GM19324 (cell line): ENCODE data around the gene PMS1.
"Not testable (repeated sequence)": the region's sequence is repeated elsewhere in the genome, so short reads cannot be mapped to it uniquely, and the experiment has no call there.

Source experiments
- ATAC-seq: cut with Tn5 transposase; IDR thresholded peaks from one replicate; pipeline ENCODE4 v1.9.1; 2021; ENCODE audit warnings: mild to moderate bottlenecking, moderate library complexity; ENCODE audit not compliant: unreplicated experiment, low FRiP score

PMS1 gene

DNA sequence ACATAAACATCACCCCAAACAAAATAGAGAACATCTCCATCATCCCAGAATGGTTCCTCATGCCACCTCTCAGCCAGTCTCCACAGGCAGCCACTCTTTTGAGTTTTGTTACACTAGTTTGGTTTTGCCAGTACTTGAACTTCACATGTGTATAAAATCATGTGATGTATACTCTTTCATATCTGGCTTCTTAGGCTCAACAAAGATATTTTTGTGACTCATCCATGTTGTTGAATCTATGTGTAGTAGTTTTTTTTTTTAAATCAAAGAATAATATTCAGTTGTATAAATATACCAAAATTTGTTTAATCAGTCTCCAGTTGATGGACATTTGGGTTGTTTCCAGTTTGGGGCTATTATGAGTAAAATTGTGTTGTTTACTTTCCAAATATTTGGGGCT lies 75.9 kb downstream of the PMS1 start:
- ATAC-seq: no peak

DNA sequence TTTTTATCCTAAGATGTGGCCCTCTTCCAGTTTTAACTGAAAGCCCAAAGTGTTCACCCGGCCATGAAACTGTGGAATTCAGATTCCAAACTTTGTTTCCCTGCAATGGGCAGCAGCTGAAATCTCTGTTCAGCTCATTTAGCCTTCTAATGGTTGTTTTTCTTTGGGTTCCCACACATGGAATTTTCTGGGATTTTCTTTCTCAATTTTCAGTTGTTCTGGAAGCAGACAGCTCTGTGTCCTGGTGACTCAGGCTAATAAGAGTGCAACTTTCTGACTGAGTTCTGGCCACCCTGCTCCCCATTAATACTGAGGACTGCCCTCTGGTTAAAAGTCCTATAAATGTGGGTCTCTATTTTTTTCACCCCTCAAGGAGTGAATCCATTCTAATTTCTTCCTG lies 78.5 kb downstream of the PMS1 start:
- ATAC-seq: no peak

DNA sequence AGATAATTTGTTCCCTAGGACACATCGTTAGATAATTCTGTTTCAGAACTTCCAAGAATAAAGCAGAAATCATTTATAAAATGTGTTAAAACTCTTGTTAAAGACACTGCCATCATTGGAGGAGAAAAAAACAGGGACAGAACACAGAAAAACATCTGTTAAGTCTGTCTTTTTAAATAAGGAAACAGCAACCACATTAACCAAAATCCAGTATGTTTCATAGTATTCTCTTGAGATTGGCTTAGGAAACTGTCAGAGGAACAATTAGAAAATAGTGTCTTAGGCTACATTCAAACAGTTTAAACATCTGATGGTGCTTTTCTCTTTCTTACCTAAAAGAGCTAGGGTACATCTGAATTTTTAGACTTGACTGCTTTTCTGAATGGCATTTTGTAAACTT lies 81.6 kb downstream of the PMS1 start:
- ATAC-seq: no peak

DNA sequence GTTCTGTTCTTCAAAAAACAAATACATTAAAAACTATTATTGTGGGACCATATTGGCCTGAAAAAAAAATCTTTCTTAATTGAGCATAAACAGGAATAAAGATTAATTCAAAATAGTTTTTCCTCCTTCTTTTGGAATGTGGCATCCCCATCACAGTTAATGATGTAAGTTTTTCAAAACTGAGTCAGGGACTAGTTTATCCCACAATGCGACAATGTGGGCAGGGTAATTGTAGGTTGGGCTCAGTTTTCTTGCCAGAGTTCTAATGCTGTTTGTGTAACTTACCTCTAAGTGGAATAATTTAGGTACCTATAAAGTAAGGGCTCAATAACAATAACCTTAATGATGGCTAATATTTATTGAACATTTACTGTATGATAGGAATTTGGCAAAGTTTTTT lies 82.0 kb downstream of the PMS1 start:
- ATAC-seq: no peak

DNA sequence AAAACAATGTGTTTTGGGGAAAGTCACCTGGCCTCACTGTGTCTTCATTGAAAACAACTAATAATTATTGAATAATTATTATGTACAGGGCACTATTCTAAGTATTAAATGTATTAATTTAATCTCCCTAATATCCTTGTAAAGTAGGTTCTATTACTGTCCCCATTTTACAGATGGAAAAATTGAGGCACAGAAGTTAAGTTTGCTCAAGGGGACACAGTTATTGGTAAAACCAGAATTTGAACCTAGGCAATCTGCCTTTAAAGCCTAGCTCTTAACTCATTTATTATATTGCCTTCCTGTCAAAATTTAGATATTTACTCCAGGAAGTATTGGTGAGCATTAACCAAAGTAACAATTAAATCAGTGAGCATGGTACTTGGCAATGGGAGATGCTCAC lies 84.6 kb downstream of the PMS1 start:
- ATAC-seq: no peak

DNA sequence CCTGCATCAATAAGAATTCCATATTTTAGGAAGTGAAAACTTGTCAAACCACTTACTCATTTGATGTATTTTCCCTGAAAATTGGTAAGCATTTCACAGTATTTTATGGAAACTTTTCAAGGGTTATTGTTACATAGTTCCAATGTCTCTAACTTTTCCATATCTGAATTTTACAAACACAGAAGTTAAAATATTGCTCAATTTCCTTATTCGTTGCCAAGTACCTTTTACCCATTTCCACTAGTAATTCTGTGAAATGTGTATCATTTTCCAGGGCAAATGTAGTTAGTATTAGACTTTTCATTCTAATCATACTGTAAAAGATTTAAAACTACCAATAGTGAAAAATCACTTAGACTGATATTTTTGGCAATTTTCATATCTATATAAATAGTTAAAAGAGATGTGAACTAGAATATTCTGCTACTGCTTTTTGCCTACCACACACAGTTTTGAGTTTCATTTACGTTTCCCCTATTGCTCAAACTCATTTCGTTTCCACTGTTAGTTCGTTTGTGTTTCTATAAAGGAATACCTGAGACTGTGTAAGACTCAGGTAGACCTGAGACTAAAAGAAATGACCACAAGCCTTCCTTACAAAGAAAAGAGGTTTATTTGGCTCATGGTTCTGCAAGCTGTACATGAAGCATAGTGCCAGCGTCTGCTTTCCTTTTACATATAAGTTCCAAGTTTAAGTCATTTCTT lies 86.3 kb downstream of the PMS1 start:
- ATAC-seq: peak; percentile 46

DNA sequence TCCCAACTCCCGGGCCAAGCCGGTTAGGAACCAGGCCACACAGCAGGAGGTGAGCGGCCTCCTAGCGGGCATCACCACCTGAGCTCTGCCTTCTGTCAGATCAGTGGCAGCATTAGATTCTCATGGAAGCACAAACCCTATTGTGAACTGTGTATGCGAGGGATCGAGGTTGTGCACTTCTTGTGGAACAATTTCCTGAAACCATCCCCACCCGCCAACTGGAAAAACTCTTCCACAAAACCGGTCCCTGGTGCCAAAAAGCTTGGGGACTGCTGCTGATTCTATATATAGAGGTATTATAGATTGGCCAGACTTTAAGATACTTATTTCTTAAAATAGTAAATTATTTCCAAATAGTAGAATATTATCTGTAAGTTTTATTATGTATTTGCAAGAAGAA lies 89.4 kb downstream of the PMS1 start:
- no peak for ATAC-seq

DNA sequence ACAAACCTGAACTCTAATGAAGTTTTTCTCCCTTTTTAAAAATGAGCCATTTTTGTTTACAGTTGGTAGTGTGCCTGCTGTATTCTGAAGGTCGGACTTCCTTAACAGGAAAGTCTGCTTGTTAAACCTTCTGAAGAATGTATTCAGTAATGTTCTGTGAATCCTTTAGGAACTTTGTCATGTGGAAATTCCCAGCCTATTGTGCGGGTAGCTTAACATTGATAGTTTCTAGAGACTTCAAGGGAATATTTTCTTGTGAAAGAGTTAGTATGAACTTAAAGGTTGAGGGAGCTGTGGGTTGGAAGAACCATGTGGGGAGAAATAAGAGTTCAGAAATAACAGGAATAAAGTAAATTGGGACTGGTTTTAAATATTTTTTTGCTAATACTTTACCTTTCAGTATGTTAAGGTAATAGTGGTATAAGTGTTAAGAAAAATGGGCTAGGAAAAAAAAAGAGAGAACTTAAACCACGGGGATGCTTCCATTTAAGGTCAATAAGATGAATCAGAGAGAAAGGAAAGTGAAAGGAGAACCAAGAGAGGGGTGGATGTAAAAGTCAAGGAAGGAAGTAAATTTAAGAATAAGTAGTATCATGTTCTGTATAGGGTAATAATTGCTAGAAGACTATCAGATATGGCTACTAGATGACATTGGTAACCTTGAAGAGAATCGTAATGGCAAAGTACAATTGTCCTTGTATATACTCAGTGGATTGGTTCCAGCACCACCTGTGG lies 90.5 kb downstream of the PMS1 start:
- no peak for ATAC-seq

DNA sequence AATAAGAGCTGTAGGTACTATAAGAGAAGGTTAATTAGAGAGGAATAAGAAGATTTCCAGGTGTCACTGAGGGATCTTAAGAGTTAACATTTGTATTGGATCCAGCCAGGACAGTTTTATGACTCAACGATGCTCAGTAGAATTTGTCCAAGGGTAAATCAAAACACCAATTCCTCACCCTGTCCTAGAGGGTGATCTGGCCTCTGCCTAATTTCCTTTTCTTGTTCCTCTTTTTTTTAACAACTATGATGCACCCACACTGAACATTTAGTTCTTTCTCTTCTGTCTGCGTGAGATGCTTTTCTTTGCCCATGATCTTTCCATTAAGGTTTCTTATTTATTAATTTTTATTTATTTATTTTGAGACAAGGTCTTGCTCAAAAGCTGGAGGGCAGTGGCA lies 92.0 kb downstream of the PMS1 start:
- no peak for ATAC-seq

DNA sequence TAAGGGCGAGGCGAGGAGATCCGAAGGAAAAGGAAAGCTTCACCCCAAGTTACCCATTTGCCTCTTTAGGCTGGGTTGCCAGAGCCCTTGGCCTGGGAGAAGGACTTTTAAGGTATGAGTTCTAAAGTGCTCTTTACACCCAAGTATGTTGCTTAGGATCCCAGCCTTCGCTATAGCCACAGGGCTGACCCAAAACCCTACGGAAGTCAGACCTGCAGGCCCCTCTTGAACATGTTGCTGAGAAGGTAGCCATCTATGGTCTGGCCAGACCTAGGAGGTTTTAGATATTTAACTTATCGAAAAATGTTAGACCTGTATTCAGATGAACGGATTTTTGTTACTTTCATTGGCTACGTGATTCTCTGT lies 95.4 kb downstream of the PMS1 start:
- no peak for ATAC-seq

DNA sequence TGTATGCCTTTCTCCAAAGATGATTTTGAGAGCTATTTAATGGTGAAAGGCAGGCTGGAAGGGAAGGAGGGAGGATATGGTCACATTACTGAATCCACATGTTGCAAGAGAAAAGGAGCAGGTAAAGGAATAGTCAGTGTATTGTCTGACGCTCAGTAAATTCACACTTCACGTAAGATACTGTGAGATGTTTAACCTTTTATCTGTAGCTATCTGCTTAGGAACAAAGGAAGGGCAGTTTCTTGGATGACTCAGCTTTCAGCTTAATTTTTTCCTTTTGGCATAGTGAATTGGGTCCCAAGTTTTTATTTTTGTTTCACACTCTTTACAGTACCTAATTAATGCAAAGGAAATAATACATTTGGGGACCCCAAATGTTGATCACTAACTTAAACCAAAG lies 96.2 kb downstream of the PMS1 start:
- no peak for ATAC-seq

DNA sequence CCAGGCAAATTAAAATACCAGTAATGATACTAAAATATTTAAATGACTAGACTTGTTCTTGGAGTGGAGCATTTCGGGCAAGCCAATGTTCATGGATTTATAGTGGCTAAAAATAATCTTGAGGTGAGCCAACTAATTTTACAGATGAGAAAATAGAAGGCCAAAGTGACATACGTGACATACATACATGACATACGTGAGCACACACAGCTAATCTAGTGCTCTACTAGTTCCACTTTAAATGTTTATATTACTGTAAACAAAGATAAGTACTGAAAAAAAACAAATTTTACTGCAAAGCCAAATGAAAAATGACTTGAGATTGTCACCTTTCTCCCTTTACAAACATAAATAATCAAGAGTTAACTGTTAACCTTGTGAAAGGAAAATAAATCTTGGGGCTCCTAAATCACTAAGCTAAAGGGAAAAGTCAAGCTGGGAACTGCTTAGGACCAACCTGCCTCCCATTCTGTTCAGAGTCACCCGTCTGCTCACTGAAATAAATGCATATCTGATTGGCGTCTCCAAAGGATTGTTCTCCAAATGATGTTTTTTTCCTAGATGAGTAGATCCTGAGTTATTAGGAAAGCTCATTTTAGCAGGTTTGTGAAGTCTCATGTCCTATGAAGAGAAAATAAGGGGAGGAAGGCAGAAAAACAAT lies 96.7 kb downstream of the PMS1 start:
- ATAC-seq: no peak

DNA sequence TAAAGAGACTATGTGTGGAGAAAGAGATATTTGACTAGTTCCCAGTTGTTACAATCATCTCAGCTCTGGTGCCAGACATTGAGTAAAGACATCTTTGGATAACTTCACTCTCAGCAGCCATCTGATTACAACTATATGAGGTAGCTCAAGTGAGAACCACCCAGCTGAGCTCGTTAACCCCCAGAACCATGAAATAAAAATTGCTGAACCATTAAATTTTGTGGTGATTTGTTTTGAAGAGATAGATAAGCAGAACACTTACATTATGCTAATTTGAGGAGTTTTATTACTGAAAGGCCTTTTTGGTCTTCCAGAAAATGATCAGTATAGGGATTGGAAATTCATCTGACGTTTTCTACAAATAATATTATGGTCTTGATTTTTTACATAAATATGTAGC lies 101.1 kb downstream of the PMS1 start:
- ATAC-seq: no peak

DNA sequence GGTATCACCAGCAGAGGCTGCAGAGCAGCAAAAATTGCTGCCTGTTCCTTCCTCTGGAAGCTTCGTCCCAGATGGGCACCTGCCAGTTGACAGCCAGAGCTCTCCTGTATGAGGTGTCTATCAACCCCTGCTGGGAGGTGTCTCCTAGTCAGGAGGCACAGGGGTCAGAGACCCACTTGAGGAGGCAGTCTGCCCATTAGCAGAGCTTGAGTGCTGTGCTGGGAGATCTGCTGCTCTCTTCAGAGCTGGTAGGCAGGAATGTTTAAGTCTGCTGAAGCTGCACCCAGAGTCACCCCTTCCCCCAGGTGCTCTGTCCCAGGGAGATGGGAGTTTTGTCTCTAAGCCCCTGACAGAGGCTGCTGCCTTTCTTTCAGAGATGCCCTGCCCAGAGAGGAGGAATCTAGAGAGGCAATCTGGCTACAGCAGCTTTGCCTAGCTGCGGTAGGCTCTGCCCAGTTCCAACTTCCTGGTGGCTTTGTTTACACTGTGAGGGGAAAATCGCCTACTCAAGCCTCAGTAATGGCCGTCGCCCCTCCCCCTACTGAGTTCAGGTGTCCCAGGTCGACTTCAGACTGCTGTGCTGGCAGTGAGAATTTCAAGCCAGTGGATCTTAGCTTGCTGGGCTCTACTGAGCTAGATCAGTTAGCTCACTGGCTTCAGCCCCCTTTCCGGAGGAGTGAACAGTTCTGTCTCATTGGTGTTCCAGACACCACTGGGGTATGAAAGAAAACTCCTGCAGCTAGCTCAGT lies 108.5 kb downstream of the PMS1 start:
- ATAC-seq: not testable (repeated sequence)

DNA sequence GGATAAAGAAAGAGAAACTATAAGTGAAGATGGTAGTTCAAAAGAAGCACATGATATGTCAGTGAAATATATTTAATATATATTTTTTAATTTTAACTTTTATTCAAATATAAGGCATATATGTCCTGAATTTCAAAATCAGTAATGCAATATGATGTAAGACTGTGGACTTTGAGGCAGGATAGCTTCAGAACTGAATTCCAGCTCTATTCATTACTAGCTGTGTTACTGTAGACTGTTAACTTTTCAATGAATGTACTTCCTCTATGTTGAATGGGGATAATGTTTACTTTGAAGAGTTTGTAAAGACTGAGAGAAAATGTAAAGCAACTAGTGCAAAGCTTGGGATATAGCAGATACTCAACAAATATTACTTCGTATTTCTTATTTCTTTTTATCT lies 112.6 kb downstream of the PMS1 start:
- ATAC-seq: no peak

DNA sequence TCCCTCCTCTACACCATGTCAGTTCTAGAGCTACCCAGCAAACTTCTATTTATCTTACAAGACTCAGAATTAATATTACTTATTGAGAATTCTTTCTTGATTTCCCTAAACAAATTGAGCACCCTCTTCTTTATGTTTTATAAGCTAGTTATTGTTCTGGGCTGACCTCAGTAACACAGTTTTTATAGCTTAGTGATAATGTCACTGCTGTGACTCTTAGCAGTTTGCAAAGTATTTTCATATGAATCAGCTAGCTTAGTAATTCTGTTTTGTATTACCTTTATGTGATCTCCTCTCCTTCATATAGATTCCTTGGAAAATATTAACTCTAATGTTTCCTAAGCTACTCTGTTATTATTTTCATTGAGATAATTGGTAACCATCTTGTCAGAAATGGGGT lies 114.9 kb downstream of the PMS1 start:
- no peak for ATAC-seq

DNA sequence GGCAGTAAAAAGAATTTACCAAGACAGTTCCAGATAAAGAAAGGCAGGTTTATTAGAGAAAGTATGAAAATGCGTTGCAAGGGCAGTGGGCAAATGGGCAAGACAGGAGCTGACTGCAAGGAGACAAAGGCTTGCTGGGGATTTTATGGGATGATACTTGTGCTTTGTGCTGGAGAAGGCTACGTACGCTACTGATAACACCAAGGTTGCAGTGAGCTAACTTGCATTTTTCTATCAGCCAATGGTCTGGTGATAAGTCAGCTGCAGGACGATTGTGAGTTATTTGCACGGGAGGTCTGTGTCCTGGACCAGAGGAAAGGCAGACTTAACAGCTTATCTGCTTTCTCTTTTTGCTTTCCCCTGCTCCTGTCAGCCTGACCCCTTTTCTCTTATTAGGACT lies 116.5 kb downstream of the PMS1 start:
- ATAC-seq: no peak

DNA sequence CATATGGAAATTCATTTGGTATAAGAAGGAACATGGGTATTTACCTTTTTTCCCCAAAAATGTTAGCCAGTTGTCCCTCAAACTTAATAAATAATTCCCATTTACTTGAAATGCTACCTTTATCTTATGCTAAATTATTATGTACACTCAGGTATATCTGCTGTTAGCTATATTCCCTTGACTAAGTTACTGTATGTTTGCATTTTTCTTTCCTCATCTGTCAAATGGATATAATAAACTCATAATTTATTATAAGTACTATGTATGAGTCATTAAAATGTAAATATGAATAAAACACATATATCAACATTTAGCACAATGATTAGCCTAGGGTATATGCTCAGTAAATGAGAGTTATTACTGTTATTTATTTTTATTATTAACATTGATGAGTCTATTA lies 117.4 kb downstream of the PMS1 start:
- no peak for ATAC-seq

DNA sequence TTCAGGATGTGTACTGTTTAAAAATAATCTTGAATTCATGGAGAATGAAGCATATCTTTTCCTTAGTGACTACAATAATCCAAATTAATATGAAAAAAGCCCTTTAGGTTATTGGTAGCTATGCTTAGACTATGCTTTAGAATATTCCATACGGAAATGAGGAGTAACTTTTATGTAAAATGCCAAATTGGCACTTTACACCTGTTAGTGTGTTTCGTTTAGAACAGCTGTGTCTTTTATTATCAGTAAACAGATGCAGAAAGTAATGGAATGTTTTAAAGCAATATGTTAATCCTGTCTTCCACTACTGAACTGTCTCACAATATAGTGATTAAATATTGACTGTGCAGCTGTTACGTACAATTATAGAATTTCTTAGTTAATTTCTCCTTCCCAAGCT lies 129.6 kb downstream of the PMS1 start:
- ATAC-seq: no peak

DNA sequence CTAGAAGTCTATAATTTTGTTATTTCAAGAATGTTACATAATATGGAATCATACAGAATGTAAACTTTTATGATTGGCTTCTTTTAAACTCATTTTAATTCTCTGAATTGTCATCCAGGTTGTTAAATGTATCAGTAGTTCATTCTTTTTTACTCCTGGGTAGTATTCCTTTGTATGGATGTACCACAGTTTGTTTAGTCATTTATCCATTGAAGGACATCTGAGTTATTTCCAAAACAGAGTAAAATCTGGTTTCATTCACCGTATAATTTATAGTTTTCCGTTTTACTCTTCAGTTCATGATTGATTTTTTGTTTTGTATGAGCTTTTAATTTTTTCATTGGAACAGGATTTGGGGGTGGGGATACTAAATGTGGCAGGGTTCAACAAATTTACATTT lies 132.4 kb downstream of the PMS1 start:
- ATAC-seq: no peak
